ENCODE measurements around the gene LCNL1.

DNA sequence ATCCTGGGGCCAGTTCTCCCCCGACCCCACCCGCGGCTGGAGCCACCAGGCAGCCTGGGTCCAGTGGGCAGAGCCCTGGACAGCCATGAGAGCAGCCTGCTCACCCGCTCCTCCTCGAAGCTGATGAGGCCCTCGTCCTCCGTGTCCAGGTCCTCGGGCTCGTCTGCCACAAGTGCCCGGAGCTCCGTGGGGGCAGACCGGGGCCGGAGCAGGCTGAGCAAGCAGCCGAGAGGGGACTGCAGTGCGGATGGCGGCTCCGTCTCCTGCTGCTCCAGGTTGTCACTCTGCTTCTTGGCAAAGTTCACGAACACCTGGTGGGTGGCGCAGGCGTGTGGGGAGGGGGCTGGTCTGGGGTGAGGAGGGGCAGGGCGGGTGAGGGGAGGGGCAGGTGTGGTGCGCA is 25.5 kb downstream of the LCNL1 start:
- TF ChIP-seq, protein P1, sequence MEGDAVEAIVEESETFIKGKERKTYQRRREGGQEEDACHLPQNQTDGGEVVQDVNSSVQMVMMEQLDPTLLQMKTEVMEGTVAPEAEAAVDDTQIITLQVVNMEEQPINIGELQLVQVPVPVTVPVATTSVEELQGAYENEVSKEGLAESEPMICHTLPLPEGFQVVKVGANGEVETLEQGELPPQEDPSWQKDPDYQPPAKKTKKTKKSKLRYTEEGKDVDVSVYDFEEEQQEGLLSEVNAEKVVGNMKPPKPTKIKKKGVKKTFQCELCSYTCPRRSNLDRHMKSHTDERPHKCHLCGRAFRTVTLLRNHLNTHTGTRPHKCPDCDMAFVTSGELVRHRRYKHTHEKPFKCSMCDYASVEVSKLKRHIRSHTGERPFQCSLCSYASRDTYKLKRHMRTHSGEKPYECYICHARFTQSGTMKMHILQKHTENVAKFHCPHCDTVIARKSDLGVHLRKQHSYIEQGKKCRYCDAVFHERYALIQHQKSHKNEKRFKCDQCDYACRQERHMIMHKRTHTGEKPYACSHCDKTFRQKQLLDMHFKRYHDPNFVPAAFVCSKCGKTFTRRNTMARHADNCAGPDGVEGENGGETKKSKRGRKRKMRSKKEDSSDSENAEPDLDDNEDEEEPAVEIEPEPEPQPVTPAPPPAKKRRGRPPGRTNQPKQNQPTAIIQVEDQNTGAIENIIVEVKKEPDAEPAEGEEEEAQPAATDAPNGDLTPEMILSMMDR (conservative IDR thresholded peaks at IDR 0.05; ENCODE audit: low read length) = no peak
- no peak for TF ChIP-seq EZH2phosphoT487 (IDR thresholded peaks at IDR 0.05; ENCODE audit: borderline replicate concordance)

Data from Loucy (cell line).